ENCODE results near the gene CRABP2.

The CRABP2 gene

DNA sequence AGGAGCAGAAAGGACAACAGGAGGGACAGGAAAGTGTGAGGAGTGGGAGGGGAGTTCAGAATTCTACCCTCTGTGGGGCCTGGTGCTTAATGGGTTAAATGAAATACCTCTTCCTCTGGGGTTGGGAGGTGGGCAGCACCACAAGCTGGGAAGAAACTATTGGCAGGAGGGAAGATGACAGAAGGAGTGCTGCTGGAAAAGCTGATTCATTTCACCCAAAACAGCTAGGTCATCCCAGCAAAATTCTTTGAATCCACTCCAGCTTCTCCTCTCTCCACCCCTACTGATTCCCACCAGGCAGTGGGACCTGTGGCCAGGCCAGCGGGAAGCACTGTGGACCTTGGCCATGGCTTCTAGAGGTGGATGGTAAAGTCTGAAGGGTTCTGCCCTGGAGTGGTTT is 50.7 kb downstream of the CRABP2 start:
- DNase-seq (ENCODE audit: low spot score): no peak

DNA sequence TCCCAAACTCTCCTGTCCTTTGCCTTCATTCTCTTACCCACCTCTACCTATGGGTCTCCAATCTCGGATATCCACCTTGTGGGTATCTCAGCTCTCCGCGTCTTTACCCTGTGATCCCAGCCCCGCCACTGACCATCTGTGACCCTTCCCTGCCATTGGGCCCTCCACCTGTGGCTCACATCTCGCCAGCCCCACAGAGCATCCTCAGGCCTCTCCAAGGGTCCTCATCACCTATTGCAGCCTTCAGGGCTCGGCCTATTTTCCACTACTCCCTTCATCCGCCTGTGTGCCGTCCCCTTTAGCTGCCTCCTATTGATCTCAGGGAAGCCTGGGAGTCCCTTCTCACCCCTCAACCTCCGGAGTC is 52.4 kb downstream of the CRABP2 start:
- no peak for DNase-seq (ENCODE audit: low spot score)

DNA sequence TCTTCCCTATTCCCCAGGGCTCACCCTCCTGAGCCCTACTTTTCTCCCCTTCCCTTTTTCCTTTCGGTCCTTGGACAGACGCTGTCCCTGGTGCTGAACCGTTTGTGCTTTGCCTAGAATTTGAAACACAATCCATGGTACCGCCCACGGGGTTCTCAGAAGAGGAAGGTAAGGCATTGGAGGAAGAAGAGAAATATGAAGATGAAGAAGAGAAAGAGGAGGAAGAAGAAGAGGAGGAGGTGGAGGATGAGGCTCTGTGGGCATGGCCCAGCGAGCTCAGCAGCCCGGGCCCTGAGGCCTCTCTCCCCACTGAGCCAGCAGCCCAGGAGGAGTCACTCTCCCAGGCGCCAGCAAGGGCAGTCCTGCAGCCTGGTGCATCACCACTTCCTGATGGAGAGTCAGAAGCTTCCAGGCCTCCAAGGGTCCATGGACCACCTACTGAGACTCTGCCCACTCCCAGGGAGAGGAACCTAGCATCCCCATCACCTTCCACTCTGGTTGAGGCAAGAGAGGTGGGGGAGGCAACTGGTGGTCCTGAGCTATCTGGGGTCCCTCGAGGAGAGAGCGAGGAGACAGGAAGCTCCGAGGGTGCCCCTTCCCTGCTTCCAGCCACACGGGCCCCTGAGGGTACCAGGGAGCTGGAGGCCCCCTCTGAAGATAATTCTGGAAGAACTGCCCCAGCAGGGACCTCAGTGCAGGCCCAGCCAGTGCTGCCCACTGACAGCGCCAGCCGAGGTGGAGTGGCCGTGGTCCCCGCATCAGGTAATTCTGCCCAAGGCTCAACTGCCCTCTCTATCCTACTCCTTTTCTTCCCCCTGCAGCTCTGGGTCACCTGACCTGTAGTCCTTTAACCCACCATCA is 53.0 kb downstream of the CRABP2 start:
- DNase-seq (ENCODE audit: low spot score): no peak
